Measurements from ENCODE around the gene CLCNKB.
"Not testable (repeated sequence)": the region's sequence is repeated elsewhere in the genome, so short reads cannot be mapped to it uniquely, and the experiment has no call there.

The CLCNKB gene

DNA sequence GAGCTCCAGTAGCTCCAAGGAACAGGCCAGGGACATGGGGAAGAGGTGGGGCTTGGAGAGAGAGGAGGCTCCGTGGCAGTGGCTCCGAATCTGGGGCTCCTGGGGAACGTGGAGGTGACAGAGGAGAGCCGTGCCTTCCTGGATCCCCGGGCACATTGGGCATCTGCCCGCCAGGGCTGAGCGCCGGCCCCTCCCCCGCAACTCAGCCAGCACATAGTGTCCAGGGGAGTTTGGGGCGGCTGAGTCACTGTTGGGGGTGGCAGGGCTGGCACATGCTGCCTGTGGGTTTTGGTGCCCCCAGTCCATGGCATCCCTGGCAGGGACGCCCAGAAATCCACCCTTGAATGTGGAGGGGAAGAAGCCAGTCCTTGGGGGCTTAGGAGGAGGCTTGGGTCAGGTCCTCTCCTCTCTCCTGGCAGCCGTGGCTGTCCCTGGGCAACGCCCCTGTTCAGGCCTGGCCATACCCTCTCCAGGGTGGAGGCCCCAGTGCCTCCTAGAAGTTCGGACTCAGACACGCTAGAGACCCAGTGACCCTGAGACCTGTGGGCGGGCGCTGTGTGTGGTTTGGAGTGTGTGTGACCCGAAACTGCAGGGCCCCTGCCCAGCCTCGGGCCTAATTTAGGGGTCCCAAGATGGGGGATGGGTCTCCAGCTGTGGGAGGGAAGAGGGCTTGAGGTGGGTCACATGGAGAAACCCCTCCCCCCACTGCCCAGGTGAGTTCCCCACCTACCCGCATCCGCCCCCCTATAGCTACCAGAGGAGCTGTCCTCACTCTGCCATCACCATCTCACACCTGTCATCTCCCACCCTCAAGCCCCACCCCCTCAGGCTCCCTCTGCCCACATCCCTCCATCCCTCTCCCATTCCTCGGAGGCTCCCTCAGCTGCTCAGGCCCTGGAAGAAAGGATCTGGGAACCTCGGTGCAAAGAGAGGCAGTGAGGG lies 27.4 kb upstream of the CLCNKB start:
- no peak for DNase-seq

DNA sequence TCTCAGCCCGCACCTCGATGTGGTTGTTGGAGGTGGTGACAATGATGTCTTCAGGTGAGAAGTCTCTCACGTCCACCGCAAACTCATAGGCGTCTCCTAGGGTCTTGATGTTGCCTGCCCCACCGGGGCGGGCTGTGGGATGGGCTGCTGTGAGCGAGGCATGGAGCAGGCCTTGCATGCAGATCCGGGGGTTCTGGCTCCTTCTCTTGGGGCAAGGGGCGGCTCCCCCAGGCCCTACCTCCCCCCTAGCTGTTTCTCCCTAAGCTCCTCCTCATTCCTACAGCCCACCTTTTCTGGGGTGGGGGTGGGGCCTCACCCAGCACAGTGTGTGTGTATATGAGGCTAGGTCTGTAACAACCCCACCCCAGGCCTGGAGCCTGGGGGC lies 26.5 kb upstream of the CLCNKB start:
- DNase-seq = no peak

DNA sequence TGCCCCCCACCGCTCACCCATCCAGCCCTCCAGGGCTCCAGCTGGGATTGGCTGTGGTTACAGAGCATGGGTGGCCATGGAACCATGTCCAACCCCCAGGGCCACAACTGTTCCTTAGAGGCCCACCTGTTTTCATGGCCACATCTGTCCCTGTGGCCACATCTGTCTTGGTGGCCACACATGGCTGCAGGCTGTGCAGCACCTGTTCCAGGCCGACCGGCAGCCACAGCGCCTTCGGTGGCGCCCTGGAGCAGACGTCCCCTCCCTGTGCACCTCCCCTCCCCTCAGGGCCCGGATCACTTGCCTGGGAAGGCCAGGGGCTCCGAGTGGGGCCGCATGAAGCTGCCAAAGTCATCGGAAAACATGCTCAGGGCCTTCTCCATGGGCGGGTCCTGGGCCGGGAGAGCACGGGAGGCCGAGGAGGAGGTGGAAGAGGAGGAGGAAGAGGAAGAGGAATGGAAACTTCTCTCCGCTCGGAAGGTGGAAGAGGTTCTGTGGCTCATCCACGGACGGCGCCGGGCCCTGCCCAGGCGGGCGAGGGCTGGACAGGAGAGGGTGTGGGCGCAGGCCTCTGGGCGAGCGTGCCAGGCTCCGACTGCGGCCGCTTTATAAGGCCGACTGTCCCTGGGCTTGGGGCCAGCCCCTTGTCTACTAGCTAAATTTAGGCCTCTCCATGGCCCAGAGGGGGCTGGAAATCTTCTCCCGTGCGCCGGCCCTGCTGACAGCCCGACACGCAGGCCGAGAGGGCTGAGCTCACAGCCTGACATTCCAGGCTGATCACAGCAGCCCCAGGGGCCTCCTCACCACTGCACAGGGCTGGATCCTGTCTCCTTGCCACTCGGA lies 25.9 kb upstream of the CLCNKB start, which contains the start of gene HSPB7:
Gene HSPB7 (minus strand): TSS at position 583 of the 843 bp plus-strand sequence. CDS start 80 bp downstream, at position 503.
- DNase-seq = no peak

DNA sequence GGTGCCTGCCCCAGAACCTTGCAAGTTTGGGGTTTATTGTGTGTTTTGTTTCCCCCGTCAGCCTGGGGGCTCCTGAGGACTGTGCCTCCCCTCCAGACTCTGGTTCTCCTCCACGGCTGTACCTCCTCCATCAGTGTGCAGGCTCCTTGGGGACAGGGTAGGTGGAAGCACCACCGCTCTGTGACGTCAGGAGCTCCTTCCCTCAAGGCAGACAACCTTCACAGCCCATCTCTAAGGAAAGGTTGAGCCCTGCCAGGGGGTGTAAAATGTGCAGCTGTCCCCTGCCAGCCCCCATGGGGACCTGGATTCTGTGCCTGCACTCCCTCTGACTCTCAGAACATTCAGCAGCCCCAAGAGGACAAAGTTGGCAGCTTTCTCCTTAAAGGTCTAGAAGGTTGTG lies 25.3 kb upstream of the CLCNKB start:
- no peak for DNase-seq

DNA sequence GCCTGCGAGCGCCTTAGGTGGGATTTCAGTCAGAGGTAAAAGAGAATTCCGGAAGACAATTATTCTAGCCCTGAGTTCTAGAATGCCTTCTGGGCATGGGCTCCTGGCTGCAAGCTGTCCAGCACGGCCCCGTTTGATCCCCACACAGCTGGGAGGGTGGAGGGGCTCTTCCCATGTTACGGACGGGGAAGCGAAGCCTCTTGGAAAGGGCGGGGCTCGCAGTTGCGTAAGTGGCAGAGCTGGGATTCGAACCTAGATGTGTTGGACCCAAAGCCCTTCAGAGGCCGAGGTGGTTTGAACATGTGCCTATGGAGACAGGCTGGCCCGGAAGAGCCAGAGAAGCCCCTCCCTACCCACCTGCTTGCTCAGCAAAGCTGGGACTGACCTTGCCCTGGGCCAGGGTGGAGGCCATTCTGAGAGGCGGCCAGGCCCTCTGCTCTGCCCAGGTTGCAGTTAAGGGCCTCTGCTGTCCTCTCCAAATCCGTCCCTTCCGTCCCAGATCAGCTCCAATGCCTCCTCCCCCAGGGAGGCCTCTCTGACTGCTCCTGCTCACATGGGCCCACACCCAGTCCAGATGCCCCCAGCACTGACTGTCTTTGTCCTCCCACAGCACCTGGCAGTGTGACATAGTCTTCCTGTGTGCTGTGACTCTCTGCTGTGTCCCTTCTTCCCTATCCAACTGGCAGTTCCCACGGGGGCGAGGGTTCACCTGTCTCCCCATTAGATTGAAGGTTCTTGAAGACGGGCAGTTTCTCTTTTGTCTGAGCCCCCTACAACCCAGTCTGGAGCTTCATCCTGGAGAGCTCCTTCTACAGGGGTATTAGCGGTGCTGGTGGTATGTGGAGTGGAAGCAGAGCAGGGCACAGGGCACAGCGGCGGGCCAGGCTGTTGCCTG lies 24.6 kb upstream of the CLCNKB start:
- DNase-seq = no peak

DNA sequence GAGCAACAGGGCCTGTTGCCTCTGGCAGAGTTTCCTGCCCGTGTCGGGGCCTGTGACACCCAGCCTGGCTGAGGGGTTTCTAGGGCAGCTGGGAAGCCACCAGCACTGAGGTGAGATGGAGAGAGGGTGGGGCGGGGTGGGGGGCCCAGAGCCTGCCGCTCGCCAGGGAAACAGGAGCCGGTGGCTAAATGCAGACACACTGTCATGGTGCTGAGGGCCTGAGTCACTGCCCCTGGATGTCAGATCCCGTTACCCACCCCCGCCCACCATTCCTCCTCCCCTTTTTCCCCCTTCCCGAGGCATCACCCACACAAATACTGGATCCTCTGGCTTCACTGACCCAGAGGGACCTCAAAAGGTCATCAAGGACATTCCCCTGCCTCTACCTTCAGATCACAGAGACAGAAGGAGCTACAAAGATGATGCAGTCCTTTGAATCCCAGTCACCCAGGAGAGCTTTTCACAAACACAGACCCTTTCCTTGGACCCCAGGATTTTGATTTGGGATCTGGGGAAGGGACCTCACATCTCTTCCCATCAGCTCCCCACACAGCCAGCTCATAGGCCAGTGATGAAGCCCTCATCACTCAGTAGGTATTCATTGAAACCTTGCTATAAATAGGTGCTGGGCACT lies 23.8 kb upstream of the CLCNKB start:
- no peak for DNase-seq

DNA sequence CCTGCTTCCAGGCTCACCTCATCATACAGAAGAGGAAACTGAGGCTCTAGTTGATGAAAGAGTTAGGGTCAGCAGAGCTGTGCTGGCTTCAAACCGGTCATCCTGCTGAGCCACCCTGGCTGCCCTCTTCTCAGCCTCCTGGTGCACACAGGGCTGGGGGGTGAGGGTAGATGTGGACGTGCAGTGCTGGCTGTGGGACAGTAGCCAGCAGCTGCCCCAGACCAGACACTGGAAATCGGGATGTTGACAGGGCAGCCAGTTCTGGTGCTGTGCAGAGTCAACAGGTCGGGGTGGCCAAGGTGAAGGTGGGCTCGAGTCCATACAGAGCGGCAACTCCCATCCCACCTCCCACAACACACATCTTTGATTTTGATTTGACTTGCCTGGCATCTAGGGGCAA lies 23.3 kb upstream of the CLCNKB start:
- no peak for DNase-seq

DNA sequence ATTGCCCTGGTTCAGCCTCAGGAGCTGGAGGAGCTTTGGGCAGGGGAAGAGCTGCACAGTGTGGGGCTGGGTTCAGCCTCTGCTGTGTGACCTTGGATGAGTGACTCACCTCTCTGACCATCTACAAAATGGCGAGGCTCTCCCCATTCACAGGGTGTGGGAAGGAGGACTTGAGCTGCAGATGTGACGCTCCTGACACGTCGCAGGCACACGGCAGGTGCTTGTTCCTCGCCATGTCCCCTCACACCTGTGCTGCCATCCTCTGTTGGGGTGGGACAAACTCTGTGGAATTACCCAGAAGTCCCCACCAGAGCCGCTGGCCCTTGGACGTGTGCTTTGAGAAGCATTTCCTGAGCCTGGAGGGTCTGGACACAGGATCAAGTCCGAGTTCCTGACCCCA lies 22.7 kb upstream of the CLCNKB start:
- not testable (repeated sequence) for DNase-seq

DNA sequence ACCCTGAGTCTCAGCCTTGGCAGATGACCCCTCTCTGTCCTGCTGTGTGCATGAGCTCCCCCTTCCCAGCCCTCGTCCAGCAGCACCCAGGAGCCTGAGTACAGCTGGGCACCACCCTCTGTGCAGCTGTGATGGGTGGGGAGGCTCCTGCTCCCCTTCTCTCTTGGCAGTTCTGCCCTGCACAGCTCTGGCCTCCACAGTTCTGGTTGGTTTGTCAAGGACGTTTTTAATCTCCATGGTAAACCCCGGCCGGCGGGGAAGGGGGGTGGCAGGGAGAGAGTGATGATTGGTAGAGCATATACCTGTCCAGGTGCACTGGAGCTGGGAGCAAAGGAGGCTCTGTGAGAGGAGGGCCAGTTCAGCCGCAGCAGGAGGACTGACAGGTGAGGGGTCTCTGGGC lies 21.9 kb upstream of the CLCNKB start, which contains the start of gene CLCNKA:
Gene CLCNKA (plus strand): TSS at position 356 of the 400 bp plus-strand sequence. CDS start 584 bp downstream, outside the sequence.
- DNase-seq = no peak

DNA sequence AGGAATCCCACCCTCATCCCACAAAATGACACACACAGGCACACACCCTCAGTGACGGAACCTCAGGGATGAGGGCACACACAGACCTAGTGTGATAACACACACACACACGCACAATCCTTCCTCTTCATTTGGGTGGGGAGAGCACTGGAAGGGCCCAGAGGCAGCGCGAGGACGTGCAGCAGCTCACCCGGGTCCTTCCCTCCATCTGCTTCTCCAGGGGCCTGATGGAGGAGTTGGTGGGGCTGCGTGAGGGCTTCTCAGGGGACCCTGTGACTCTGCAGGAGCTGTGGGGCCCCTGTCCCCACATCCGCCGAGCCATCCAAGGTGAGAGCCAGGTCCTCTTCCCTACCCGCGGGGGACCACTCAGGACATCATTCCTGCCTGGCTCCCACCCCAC lies 21.2 kb upstream of the CLCNKB start:
- no peak for DNase-seq

DNA sequence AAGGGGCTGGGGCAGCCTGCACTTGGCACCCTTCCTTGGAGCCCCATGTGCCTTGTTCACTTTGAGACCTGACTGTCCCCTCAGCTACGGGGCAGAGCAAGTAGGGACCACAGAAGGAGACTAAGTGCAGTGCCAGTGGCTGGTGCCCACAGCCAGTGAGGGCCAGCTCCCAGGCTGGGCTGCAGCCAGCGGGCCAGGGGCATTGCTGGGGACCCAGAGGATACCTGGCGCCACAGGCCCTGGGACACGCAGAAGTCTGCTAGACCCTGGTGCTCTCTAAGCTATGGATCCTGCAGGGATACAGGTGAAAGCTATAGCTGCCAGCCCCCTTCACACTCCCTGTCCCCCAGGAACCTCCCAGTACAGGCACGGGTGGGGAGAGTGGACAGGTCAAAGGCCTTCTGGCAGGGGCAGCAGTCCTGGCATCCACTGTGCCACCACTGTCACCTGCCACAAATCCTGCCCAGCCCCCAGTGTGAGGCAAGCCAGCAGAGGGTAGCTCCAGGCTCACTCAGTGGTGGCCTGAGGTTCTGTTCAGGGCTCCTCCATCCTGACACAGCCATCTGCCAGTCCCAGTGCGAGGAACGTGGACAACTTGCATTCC lies 20.4 kb upstream of the CLCNKB start:
- no peak for DNase-seq

DNA sequence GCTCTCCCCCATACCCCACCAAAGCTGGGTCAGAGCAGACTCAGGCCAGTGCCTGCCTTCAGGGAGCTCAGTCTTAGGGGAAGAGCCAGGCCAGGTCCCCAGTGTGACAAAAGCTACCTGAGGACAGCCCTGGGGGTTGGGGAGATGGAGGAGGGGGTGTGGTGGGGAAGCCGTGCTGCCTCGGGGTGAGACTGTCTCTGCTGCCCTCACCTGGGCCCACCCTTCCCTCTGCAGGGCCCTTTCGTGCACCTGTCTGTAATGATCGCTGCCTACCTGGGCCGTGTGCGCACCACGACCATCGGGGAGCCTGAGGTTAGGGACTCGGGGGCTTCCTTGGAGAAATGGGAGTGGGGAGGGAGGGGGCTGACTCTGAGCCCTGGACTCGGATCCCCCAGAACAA lies 17.3 kb upstream of the CLCNKB start:
- not testable (repeated sequence) for DNase-seq

DNA sequence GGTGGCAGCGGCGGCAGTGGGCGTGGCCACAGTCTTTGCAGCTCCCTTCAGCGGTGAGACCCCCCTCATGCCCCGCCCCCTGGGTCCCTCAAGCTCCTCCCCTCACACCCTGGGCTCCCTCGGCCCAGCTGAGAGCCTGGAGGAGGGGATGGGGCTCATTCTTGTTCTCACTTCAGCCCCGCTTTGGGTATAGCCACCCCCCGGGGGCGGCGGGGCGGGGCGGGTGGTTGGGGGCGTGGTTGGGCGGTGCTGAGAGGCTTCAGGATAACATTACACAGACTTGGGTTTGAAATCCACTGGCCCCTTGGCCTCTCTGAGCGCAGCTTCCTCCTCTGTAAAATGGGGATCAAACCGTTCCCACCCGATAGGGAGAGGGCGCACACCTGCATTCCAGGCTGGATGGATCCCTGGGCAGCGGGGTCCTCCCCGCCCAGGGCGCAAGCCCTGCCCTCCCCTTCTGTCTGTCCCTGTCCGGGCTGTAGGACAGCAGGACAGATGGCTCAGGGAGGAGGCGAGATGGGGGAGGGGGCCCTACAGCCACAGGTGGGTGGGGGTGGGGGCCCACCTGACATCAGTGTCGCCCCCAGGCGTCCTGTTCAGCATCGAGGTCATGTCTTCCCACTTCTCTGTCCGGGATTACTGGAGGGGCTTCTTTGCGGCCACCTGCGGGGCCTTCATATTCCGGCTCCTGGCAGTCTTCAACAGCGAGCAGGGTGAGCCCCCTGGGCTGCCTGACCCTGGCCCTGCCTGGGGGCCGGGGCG lies 16.7 kb upstream of the CLCNKB start:
- peak; percentile 57 for DNase-seq

DNA sequence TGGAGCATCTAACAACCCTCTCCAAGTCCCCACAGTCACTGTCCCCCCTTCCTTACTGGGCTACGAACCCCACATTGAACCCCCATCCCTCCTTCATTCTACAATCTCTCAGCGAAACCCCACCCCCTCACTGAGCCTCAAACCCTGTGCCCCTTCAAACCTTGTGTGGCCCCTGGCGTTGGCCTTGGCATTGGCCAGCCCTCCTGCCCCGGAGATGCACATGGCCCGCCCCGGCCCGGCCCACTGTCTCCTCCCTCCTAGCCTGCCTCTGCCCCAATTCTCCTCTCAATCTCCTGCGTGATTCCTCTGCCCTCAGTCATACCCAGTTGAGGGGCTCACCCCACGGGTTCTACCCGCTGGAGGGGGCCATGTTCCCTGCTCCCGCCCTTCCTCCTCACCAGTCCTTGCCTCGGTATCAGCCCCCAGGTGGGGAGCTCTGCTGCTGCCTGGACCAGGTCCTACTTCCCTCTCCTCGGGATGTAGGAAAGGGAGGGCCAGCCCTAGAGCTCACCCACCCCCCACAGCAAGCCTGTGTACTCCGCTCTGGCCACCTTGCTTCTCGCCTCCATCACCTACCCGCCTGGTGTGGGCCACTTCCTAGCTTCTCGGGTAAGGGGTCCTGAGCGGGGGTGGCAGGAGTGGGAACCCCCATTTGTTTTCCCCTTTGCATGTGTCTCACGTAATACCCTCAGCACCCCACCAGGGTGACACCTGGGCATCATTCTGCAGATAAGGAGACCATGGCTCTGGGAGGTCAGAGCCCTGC lies 15.2 kb upstream of the CLCNKB start:
- no peak for DNase-seq

DNA sequence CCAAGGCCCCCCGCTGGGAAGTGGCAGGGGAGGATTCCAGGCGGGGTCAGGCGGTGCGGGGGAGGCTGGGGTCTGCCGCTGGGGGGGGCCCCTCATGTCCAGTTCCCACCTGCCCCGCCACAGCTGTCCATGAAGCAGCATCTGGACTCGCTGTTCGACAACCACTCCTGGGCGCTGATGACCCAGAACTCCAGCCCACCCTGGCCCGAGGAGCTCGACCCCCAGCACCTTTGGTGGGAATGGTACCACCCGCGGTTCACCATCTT lies 14.6 kb upstream of the CLCNKB start:
- DNase-seq = not testable (repeated sequence)

DNA sequence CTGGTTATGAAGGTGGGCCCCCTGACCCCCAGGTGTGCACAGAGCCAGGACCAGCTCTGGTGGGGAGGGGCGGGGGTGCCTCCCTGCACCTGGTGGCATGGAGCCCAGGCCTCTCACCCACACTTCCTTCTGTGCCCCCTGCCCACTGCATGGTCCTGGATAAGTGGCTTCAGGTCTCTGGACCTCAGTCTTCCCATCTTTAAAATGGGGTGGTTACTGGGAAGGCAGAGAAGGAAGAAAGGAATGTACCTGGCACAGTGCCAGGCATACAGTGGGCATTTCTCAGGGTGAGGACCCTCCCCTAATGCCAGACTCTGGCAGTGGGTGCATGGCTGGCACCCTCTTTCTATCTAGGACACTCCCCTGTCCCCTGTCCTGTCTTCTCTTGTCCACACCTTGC lies 14.3 kb upstream of the CLCNKB start:
- DNase-seq = no peak

DNA sequence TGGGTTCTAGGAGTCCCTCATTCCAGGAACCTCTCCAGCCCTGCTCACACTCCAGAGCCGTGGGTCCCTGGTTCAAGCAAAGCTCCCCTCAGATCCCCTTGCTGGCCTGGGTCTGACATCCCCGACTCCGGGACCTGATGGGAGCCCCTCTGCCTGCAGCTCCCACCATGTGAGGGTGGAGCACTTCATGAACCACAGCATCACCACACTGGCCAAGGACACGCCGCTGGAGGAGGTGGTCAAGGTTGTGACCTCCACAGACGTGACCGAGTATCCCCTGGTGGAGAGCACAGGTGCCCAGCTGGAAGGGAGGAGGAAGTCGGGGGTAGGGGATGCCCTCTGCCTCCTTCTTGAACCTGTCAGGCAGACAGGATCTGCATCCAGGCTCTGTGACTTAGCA lies 12.0 kb upstream of the CLCNKB start:
- DNase-seq = no peak

DNA sequence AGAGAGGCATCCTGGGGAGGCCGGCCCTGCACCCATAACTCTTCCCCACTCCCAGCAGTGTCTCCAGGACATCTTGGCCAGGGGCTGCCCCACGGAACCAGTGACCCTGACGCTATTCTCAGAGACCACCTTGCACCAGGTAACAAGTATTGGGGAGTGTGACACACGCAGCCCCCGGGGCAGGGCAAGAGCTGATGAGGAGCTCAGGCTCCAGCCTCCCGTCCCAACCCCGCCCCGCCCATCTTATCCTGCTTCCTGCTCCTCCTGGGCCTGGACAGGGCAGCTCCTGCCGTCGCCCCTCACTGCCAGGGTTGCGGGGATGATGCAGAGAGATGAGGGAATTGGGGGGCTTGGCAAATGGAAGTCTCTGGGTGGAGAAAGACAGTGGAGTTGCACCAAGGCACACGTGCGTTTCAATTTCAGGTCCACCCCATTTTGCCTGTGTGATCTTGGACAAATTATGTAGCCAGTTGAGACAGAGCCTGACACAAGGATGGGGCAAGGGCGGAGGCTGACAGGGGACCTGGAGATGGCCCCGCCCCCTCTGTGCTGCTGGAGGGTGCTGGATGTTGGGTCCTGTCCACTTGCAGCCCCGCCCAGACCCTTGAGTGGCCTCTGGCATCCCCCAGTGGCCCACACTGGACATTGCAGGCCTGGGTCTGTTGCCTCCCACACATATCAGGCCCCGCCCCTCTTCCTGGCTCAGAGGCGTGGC lies 11.0 kb upstream of the CLCNKB start:
- DNase-seq = peak; percentile 42

DNA sequence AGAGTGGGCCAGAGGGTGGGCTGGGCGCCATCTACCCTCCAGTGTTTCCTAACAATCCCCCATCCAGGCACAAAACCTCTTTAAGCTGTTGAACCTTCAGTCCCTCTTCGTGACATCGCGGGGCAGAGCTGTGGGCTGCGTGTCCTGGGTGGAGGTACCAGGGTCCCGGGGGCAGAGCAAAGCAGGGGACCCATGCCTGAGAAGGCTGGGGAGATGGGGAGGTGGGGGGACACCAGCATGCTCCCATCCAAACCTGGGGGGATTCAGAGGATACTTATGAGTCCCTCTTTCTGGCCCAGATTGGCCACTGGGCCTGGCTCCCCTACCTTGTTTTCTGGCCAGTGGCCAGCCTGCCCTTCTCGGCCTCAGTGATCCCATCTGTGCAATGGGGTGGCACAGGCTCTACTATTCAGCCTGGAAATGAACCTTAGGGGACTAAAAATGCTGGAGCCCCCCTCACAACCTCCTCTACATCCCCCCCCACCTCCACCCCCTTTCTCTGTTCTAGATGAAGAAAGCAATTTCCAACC lies 10.4 kb upstream of the CLCNKB start:
- not testable (repeated sequence) for DNase-seq
